Activated naive CD4-positive, alpha-beta T cell treated with anti-CD3 and anti-CD28 coated beads, Interleukin-2, amount 10 ng/mL, durations not matched to agents 7 days and 5 days (primary cell): ENCODE data around the gene TPP1.
A peak's percentile ranks its signal among the peaks of the same experiment; 100 is the strongest.

Source experiments
- CTCF ChIA-PET: fragments of 350-600 bp; sonication (Branson Sonifier 250); formaldehyde crosslinking; loops from one replicate; lab custom pipeline; 2021; ENCODE audit warnings: antibody characterized with exemption; lab: Charles Lee
- DNase-seq: peaks from one replicate; pipeline ENCODE4 v3.0.0-alpha.2; 2020
- H3K27ac Mint-ChIP-seq: one replicate; pipeline ENCODE4 v1.8.0; 2021; ENCODE audit warnings: mild to moderate bottlenecking, moderate library complexity, mixed read lengths
- H3K27me3 Mint-ChIP-seq: one replicate; pipeline ENCODE4 v1.8.0; 2021; ENCODE audit warnings: mild to moderate bottlenecking, mixed read lengths
- H3K36me3 Mint-ChIP-seq: one replicate; pipeline ENCODE4 v1.8.0; 2021; ENCODE audit warnings: mixed read lengths
- H3K4me1 Mint-ChIP-seq: one replicate; pipeline ENCODE4 v1.8.0; 2021; ENCODE audit warnings: mixed read lengths
- H3K4me3 Mint-ChIP-seq: one replicate; pipeline ENCODE4 v1.8.0; 2021; ENCODE audit warnings: mild to moderate bottlenecking, moderate library complexity, mixed read lengths
- H3K9me3 Mint-ChIP-seq: one replicate; pipeline ENCODE4 v1.8.0; 2021; ENCODE audit warnings: mixed read lengths

Gene TPP1

GRCh38 chr11:6617315-6617781 is 1.9 kb downstream of the TPP1 start:
- Mint-ChIP-seq H3K9me3 (no peaks in the 10 kb centered on the region), H3K4me3 (no peak overlapping the region), H3K27me3 (no peaks in the 10 kb centered on the region), H3K27ac (peak overlapping the region; percentile 29), H3K4me1 (no peaks in the 10 kb centered on the region), H3K36me3 (peaks cover 21% of the 10 kb centered on the region)
- CTCF ChIA-PET: interaction anchor here (0.8 to 2.5 kb wide), 11 partner anchors 11 to 238 kb away, joined by 3 to 30 read pairs (median 6); partner anchors contain the start of genes ILK and MRPL17
- no peak for DNase-seq

- no peak overlapping the region for H3K27ac Mint-ChIP-seq
- CTCF ChIA-PET: interaction anchor here (1.1 to 1.7 kb wide), 3 partner anchors 55 to 71 kb away, joined by 3 to 8 read pairs (median 3); partner anchors contain the start of gene MRPL17
- peaks cover 21% of the 10 kb centered on the region for H3K36me3 Mint-ChIP-seq
- H3K27me3 Mint-ChIP-seq: no peaks in the 10 kb centered on the region
- no peak for DNase-seq
- H3K4me3 Mint-ChIP-seq: no peak overlapping the region
- H3K4me1 Mint-ChIP-seq: no peaks in the 10 kb centered on the region
- no peaks in the 10 kb centered on the region for H3K9me3 Mint-ChIP-seq
Observed at GRCh38 chr11:6616596-6617250, 2.5 kb downstream of the TPP1 start.

- no peak overlapping the region for H3K27ac Mint-ChIP-seq
- peaks cover 5% of the 10 kb centered on the region for H3K4me1 Mint-ChIP-seq
- no peaks in the 10 kb centered on the region for H3K27me3 Mint-ChIP-seq
- no peak for DNase-seq
- H3K9me3 Mint-ChIP-seq: no peaks in the 10 kb centered on the region
- peaks cover 27% of the 10 kb centered on the region for H3K36me3 Mint-ChIP-seq
- H3K4me3 Mint-ChIP-seq: no peak overlapping the region
- CTCF ChIA-PET: interaction anchor here (1.7 kb wide), 1 partner anchor 67 kb away, joined by 8 read pairs; the partner anchor contains the start of gene MRPL17
Observed at GRCh38 chr11:6615882-6616585, 3.2 kb downstream of the TPP1 start.

- Mint-ChIP-seq H3K4me1 (peaks cover 15% of the 10 kb centered on the region), H3K27ac (no peak overlapping the region), H3K4me3 (no peak overlapping the region), H3K9me3 (no peaks in the 10 kb centered on the region), H3K27me3 (no peaks in the 10 kb centered on the region), H3K36me3 (peaks cover 37% of the 10 kb centered on the region)
- CTCF ChIA-PET: no interaction called here
- peak; percentile 19 for DNase-seq
Observed at GRCh38 chr11:6615046-6615445, 4.2 kb downstream of the TPP1 start.

- H3K4me3 Mint-ChIP-seq: no peak overlapping the region
- H3K36me3 Mint-ChIP-seq: peaks cover 43% of the 10 kb centered on the region
- no peak overlapping the region for H3K27ac Mint-ChIP-seq
- H3K4me1 Mint-ChIP-seq: peaks cover 21% of the 10 kb centered on the region
- CTCF ChIA-PET: interaction anchor here (3.0 kb wide), 1 partner anchor 10 kb away, joined by 13 read pairs; the partner anchor contains the start of gene ILK
- DNase-seq: peak; percentile 19
- H3K27me3 Mint-ChIP-seq: no peaks in the 10 kb centered on the region
- H3K9me3 Mint-ChIP-seq: no peaks in the 10 kb centered on the region
Observed at GRCh38 chr11:6614446-6614845, 4.8 kb downstream of the TPP1 start.

- no peaks in the 10 kb centered on the region for H3K9me3 Mint-ChIP-seq
- DNase-seq: no peak
Observed at GRCh38 chr11:6613496-6613895, 5.7 kb downstream of the TPP1 start.

GRCh38 chr11:6612213-6613041 is 6.8 kb downstream of the TPP1 start, which contains the start of gene TAF10:
Gene TAF10 (minus strand): TSS chr11:6612216. CDS start chr11:6612189, 27 bp downstream.
- Mint-ChIP-seq H3K9me3 (no peaks in the 10 kb centered on the region), H3K27ac (peak within 1 kb of the TSS; percentile 90), H3K4me3 (peak within 1 kb of the TSS; percentile 85), H3K4me1 (peaks cover 22% of the 10 kb centered on the region), H3K36me3 (peaks cover 63% of the 10 kb centered on the region), H3K27me3 (no peaks in the 10 kb centered on the region)
- CTCF ChIA-PET: interaction anchor here (0.7 to 3.0 kb wide), 13 partner anchors 8 to 81 kb away, joined by 3 to 14 read pairs (median 4); partner anchors contain the start of genes ILK and MRPL17
- DNase-seq: peak; percentile 97

More at GRCh38 chr11:6613496-6613895, 5.7 kb downstream of the TPP1 start:
- no peak overlapping the region for H3K4me3 Mint-ChIP-seq
- peaks cover 22% of the 10 kb centered on the region for H3K4me1 Mint-ChIP-seq
- peaks cover 53% of the 10 kb centered on the region for H3K36me3 Mint-ChIP-seq
- no peaks in the 10 kb centered on the region for H3K27me3 Mint-ChIP-seq
- CTCF ChIA-PET: interaction anchor here (0.8 to 3.0 kb wide), 7 partner anchors 8 to 82 kb away, joined by 3 to 14 read pairs (median 4); partner anchors contain the start of genes ILK and MRPL17
- no peak overlapping the region for H3K27ac Mint-ChIP-seq

GRCh38 chr11:6611963-6612212 is 7.3 kb downstream of the TPP1 start:
- Mint-ChIP-seq H3K27ac (peak overlapping the region; percentile 90), H3K4me3 (peak overlapping the region; percentile 85), H3K4me1 (peaks cover 22% of the 10 kb centered on the region), H3K27me3 (no peaks in the 10 kb centered on the region), H3K9me3 (no peaks in the 10 kb centered on the region), H3K36me3 (peaks cover 65% of the 10 kb centered on the region)
- DNase-seq: no peak
- CTCF ChIA-PET: interaction anchor here (0.8 to 3.0 kb wide), 8 partner anchors 8 to 81 kb away, joined by 3 to 14 read pairs (median 5); partner anchors contain the start of genes ILK and MRPL17

- peaks cover 22% of the 10 kb centered on the region for H3K4me1 Mint-ChIP-seq
- H3K4me3 Mint-ChIP-seq: peak overlapping the region; percentile 85
Observed at GRCh38 chr11:6611092-6611962, 7.9 kb downstream of the TPP1 start.

GRCh38 chr11:6610591-6610990 is 8.6 kb downstream of the TPP1 start:
- CTCF ChIA-PET: no interaction called here
- peak; percentile 19 for DNase-seq

More at GRCh38 chr11:6611092-6611962, 7.9 kb downstream of the TPP1 start:
- Mint-ChIP-seq H3K27ac (peak overlapping the region; percentile 90), H3K27me3 (no peaks in the 10 kb centered on the region), H3K9me3 (no peaks in the 10 kb centered on the region), H3K36me3 (peaks cover 62% of the 10 kb centered on the region)
- peak; percentile 51 for DNase-seq
- CTCF ChIA-PET: interaction anchor here (1.1 to 3.0 kb wide), 6 partner anchors 7 to 80 kb away, joined by 3 to 14 read pairs (median 6); partner anchors contain the start of genes ILK and MRPL17

GRCh38 chr11:6609502-6610015 is 9.7 kb downstream of the TPP1 start:
- CTCF ChIA-PET: interaction anchor here (1.1 kb wide), 1 partner anchor 58 kb away, joined by 3 read pairs; no protein-coding TSS in a partner anchor
- Mint-ChIP-seq H3K4me3 (no peak overlapping the region), H3K27me3 (no peaks in the 10 kb centered on the region), H3K36me3 (peaks cover 52% of the 10 kb centered on the region), H3K4me1 (peaks cover 22% of the 10 kb centered on the region), H3K9me3 (no peaks in the 10 kb centered on the region), H3K27ac (no peak overlapping the region)
- peak; percentile 18 for DNase-seq

More at GRCh38 chr11:6610591-6610990, 8.6 kb downstream of the TPP1 start:
- peak overlapping the region; percentile 90 for H3K27ac Mint-ChIP-seq
- no peaks in the 10 kb centered on the region for H3K27me3 Mint-ChIP-seq
- H3K9me3 Mint-ChIP-seq: no peaks in the 10 kb centered on the region
- H3K4me3 Mint-ChIP-seq: peak overlapping the region; percentile 85
- H3K4me1 Mint-ChIP-seq: peaks cover 22% of the 10 kb centered on the region
- H3K36me3 Mint-ChIP-seq: peaks cover 61% of the 10 kb centered on the region

- peaks cover 22% of the 10 kb centered on the region for H3K4me1 Mint-ChIP-seq
- peak; percentile 13 for DNase-seq
Observed at GRCh38 chr11:6608726-6609501, 10.3 kb downstream of the TPP1 start.

More at GRCh38 chr11:6608726-6609501, 10.3 kb downstream of the TPP1 start:
- peak overlapping the region; percentile 80 for H3K27ac Mint-ChIP-seq
- no peaks in the 10 kb centered on the region for H3K9me3 Mint-ChIP-seq
- H3K36me3 Mint-ChIP-seq: peaks cover 51% of the 10 kb centered on the region
- no peak overlapping the region for H3K4me3 Mint-ChIP-seq
- CTCF ChIA-PET: interaction anchor here (1.1 to 7.2 kb wide), 2 partner anchors 59 to 73 kb away, joined by 3 to 66 read pairs; partner anchors contain the start of gene MRPL17
- H3K27me3 Mint-ChIP-seq: no peaks in the 10 kb centered on the region
